NCI-H2107 (cell line): ENCODE results near the gene FAM131C.
"Not testable (repeated sequence)": the region's sequence is repeated elsewhere in the genome, so short reads cannot be mapped to it uniquely, and the experiment has no call there.

Experiments
- DNase-seq: peaks from one replicate; lab custom pipeline; 2025; lab: John Stamatoyannopoulos, UW

FAM131C gene

DNA sequence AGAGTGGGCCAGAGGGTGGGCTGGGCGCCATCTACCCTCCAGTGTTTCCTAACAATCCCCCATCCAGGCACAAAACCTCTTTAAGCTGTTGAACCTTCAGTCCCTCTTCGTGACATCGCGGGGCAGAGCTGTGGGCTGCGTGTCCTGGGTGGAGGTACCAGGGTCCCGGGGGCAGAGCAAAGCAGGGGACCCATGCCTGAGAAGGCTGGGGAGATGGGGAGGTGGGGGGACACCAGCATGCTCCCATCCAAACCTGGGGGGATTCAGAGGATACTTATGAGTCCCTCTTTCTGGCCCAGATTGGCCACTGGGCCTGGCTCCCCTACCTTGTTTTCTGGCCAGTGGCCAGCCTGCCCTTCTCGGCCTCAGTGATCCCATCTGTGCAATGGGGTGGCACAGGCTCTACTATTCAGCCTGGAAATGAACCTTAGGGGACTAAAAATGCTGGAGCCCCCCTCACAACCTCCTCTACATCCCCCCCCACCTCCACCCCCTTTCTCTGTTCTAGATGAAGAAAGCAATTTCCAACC, 40.3 kb downstream of the FAM131C start:
- not testable (repeated sequence) for DNase-seq

DNA sequence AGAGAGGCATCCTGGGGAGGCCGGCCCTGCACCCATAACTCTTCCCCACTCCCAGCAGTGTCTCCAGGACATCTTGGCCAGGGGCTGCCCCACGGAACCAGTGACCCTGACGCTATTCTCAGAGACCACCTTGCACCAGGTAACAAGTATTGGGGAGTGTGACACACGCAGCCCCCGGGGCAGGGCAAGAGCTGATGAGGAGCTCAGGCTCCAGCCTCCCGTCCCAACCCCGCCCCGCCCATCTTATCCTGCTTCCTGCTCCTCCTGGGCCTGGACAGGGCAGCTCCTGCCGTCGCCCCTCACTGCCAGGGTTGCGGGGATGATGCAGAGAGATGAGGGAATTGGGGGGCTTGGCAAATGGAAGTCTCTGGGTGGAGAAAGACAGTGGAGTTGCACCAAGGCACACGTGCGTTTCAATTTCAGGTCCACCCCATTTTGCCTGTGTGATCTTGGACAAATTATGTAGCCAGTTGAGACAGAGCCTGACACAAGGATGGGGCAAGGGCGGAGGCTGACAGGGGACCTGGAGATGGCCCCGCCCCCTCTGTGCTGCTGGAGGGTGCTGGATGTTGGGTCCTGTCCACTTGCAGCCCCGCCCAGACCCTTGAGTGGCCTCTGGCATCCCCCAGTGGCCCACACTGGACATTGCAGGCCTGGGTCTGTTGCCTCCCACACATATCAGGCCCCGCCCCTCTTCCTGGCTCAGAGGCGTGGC, 40.9 kb downstream of the FAM131C start:
- DNase-seq = no peak

DNA sequence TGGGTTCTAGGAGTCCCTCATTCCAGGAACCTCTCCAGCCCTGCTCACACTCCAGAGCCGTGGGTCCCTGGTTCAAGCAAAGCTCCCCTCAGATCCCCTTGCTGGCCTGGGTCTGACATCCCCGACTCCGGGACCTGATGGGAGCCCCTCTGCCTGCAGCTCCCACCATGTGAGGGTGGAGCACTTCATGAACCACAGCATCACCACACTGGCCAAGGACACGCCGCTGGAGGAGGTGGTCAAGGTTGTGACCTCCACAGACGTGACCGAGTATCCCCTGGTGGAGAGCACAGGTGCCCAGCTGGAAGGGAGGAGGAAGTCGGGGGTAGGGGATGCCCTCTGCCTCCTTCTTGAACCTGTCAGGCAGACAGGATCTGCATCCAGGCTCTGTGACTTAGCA, 41.9 kb downstream of the FAM131C start:
- no peak for DNase-seq

DNA sequence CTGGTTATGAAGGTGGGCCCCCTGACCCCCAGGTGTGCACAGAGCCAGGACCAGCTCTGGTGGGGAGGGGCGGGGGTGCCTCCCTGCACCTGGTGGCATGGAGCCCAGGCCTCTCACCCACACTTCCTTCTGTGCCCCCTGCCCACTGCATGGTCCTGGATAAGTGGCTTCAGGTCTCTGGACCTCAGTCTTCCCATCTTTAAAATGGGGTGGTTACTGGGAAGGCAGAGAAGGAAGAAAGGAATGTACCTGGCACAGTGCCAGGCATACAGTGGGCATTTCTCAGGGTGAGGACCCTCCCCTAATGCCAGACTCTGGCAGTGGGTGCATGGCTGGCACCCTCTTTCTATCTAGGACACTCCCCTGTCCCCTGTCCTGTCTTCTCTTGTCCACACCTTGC, 44.2 kb downstream of the FAM131C start:
- no peak for DNase-seq

DNA sequence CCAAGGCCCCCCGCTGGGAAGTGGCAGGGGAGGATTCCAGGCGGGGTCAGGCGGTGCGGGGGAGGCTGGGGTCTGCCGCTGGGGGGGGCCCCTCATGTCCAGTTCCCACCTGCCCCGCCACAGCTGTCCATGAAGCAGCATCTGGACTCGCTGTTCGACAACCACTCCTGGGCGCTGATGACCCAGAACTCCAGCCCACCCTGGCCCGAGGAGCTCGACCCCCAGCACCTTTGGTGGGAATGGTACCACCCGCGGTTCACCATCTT, 44.5 kb downstream of the FAM131C start:
- not testable (repeated sequence) for DNase-seq

DNA sequence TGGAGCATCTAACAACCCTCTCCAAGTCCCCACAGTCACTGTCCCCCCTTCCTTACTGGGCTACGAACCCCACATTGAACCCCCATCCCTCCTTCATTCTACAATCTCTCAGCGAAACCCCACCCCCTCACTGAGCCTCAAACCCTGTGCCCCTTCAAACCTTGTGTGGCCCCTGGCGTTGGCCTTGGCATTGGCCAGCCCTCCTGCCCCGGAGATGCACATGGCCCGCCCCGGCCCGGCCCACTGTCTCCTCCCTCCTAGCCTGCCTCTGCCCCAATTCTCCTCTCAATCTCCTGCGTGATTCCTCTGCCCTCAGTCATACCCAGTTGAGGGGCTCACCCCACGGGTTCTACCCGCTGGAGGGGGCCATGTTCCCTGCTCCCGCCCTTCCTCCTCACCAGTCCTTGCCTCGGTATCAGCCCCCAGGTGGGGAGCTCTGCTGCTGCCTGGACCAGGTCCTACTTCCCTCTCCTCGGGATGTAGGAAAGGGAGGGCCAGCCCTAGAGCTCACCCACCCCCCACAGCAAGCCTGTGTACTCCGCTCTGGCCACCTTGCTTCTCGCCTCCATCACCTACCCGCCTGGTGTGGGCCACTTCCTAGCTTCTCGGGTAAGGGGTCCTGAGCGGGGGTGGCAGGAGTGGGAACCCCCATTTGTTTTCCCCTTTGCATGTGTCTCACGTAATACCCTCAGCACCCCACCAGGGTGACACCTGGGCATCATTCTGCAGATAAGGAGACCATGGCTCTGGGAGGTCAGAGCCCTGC, 45.0 kb downstream of the FAM131C start:
- no peak for DNase-seq

DNA sequence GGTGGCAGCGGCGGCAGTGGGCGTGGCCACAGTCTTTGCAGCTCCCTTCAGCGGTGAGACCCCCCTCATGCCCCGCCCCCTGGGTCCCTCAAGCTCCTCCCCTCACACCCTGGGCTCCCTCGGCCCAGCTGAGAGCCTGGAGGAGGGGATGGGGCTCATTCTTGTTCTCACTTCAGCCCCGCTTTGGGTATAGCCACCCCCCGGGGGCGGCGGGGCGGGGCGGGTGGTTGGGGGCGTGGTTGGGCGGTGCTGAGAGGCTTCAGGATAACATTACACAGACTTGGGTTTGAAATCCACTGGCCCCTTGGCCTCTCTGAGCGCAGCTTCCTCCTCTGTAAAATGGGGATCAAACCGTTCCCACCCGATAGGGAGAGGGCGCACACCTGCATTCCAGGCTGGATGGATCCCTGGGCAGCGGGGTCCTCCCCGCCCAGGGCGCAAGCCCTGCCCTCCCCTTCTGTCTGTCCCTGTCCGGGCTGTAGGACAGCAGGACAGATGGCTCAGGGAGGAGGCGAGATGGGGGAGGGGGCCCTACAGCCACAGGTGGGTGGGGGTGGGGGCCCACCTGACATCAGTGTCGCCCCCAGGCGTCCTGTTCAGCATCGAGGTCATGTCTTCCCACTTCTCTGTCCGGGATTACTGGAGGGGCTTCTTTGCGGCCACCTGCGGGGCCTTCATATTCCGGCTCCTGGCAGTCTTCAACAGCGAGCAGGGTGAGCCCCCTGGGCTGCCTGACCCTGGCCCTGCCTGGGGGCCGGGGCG, 46.5 kb downstream of the FAM131C start:
- no peak for DNase-seq

DNA sequence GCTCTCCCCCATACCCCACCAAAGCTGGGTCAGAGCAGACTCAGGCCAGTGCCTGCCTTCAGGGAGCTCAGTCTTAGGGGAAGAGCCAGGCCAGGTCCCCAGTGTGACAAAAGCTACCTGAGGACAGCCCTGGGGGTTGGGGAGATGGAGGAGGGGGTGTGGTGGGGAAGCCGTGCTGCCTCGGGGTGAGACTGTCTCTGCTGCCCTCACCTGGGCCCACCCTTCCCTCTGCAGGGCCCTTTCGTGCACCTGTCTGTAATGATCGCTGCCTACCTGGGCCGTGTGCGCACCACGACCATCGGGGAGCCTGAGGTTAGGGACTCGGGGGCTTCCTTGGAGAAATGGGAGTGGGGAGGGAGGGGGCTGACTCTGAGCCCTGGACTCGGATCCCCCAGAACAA, 47.1 kb downstream of the FAM131C start:
- DNase-seq = not testable (repeated sequence)

DNA sequence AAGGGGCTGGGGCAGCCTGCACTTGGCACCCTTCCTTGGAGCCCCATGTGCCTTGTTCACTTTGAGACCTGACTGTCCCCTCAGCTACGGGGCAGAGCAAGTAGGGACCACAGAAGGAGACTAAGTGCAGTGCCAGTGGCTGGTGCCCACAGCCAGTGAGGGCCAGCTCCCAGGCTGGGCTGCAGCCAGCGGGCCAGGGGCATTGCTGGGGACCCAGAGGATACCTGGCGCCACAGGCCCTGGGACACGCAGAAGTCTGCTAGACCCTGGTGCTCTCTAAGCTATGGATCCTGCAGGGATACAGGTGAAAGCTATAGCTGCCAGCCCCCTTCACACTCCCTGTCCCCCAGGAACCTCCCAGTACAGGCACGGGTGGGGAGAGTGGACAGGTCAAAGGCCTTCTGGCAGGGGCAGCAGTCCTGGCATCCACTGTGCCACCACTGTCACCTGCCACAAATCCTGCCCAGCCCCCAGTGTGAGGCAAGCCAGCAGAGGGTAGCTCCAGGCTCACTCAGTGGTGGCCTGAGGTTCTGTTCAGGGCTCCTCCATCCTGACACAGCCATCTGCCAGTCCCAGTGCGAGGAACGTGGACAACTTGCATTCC, 50.3 kb downstream of the FAM131C start:
- no peak for DNase-seq

DNA sequence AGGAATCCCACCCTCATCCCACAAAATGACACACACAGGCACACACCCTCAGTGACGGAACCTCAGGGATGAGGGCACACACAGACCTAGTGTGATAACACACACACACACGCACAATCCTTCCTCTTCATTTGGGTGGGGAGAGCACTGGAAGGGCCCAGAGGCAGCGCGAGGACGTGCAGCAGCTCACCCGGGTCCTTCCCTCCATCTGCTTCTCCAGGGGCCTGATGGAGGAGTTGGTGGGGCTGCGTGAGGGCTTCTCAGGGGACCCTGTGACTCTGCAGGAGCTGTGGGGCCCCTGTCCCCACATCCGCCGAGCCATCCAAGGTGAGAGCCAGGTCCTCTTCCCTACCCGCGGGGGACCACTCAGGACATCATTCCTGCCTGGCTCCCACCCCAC, 51.1 kb downstream of the FAM131C start:
- DNase-seq = no peak

DNA sequence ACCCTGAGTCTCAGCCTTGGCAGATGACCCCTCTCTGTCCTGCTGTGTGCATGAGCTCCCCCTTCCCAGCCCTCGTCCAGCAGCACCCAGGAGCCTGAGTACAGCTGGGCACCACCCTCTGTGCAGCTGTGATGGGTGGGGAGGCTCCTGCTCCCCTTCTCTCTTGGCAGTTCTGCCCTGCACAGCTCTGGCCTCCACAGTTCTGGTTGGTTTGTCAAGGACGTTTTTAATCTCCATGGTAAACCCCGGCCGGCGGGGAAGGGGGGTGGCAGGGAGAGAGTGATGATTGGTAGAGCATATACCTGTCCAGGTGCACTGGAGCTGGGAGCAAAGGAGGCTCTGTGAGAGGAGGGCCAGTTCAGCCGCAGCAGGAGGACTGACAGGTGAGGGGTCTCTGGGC, 51.8 kb downstream of the FAM131C start, which contains the start of gene CLCNKA:
CLCNKA (plus strand) TSS at position 356 of the 400 bp plus-strand sequence. CDS start 584 bp downstream, outside the sequence.
- peak; percentile 41 for DNase-seq

DNA sequence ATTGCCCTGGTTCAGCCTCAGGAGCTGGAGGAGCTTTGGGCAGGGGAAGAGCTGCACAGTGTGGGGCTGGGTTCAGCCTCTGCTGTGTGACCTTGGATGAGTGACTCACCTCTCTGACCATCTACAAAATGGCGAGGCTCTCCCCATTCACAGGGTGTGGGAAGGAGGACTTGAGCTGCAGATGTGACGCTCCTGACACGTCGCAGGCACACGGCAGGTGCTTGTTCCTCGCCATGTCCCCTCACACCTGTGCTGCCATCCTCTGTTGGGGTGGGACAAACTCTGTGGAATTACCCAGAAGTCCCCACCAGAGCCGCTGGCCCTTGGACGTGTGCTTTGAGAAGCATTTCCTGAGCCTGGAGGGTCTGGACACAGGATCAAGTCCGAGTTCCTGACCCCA, 52.6 kb downstream of the FAM131C start:
- DNase-seq = not testable (repeated sequence)

DNA sequence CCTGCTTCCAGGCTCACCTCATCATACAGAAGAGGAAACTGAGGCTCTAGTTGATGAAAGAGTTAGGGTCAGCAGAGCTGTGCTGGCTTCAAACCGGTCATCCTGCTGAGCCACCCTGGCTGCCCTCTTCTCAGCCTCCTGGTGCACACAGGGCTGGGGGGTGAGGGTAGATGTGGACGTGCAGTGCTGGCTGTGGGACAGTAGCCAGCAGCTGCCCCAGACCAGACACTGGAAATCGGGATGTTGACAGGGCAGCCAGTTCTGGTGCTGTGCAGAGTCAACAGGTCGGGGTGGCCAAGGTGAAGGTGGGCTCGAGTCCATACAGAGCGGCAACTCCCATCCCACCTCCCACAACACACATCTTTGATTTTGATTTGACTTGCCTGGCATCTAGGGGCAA, 53.1 kb downstream of the FAM131C start:
- DNase-seq = no peak

DNA sequence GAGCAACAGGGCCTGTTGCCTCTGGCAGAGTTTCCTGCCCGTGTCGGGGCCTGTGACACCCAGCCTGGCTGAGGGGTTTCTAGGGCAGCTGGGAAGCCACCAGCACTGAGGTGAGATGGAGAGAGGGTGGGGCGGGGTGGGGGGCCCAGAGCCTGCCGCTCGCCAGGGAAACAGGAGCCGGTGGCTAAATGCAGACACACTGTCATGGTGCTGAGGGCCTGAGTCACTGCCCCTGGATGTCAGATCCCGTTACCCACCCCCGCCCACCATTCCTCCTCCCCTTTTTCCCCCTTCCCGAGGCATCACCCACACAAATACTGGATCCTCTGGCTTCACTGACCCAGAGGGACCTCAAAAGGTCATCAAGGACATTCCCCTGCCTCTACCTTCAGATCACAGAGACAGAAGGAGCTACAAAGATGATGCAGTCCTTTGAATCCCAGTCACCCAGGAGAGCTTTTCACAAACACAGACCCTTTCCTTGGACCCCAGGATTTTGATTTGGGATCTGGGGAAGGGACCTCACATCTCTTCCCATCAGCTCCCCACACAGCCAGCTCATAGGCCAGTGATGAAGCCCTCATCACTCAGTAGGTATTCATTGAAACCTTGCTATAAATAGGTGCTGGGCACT, 53.7 kb downstream of the FAM131C start:
- no peak for DNase-seq

DNA sequence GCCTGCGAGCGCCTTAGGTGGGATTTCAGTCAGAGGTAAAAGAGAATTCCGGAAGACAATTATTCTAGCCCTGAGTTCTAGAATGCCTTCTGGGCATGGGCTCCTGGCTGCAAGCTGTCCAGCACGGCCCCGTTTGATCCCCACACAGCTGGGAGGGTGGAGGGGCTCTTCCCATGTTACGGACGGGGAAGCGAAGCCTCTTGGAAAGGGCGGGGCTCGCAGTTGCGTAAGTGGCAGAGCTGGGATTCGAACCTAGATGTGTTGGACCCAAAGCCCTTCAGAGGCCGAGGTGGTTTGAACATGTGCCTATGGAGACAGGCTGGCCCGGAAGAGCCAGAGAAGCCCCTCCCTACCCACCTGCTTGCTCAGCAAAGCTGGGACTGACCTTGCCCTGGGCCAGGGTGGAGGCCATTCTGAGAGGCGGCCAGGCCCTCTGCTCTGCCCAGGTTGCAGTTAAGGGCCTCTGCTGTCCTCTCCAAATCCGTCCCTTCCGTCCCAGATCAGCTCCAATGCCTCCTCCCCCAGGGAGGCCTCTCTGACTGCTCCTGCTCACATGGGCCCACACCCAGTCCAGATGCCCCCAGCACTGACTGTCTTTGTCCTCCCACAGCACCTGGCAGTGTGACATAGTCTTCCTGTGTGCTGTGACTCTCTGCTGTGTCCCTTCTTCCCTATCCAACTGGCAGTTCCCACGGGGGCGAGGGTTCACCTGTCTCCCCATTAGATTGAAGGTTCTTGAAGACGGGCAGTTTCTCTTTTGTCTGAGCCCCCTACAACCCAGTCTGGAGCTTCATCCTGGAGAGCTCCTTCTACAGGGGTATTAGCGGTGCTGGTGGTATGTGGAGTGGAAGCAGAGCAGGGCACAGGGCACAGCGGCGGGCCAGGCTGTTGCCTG, 54.5 kb downstream of the FAM131C start:
- no peak for DNase-seq

DNA sequence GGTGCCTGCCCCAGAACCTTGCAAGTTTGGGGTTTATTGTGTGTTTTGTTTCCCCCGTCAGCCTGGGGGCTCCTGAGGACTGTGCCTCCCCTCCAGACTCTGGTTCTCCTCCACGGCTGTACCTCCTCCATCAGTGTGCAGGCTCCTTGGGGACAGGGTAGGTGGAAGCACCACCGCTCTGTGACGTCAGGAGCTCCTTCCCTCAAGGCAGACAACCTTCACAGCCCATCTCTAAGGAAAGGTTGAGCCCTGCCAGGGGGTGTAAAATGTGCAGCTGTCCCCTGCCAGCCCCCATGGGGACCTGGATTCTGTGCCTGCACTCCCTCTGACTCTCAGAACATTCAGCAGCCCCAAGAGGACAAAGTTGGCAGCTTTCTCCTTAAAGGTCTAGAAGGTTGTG, 55.1 kb downstream of the FAM131C start:
- DNase-seq = no peak

DNA sequence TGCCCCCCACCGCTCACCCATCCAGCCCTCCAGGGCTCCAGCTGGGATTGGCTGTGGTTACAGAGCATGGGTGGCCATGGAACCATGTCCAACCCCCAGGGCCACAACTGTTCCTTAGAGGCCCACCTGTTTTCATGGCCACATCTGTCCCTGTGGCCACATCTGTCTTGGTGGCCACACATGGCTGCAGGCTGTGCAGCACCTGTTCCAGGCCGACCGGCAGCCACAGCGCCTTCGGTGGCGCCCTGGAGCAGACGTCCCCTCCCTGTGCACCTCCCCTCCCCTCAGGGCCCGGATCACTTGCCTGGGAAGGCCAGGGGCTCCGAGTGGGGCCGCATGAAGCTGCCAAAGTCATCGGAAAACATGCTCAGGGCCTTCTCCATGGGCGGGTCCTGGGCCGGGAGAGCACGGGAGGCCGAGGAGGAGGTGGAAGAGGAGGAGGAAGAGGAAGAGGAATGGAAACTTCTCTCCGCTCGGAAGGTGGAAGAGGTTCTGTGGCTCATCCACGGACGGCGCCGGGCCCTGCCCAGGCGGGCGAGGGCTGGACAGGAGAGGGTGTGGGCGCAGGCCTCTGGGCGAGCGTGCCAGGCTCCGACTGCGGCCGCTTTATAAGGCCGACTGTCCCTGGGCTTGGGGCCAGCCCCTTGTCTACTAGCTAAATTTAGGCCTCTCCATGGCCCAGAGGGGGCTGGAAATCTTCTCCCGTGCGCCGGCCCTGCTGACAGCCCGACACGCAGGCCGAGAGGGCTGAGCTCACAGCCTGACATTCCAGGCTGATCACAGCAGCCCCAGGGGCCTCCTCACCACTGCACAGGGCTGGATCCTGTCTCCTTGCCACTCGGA, 55.8 kb downstream of the FAM131C start, which contains the start of gene HSPB7:
HSPB7 (minus strand) TSS at position 583 of the 843 bp plus-strand sequence; CDS start at position 503, 80 bp downstream.
- DNase-seq = no peak

DNA sequence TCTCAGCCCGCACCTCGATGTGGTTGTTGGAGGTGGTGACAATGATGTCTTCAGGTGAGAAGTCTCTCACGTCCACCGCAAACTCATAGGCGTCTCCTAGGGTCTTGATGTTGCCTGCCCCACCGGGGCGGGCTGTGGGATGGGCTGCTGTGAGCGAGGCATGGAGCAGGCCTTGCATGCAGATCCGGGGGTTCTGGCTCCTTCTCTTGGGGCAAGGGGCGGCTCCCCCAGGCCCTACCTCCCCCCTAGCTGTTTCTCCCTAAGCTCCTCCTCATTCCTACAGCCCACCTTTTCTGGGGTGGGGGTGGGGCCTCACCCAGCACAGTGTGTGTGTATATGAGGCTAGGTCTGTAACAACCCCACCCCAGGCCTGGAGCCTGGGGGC, 56.4 kb downstream of the FAM131C start:
- DNase-seq = no peak
